OCI-LY1 (cell line): ENCODE results near the gene SLC19A1.

Experiments
- EZH2 ChIP-seq: fragments of 200-600 bp; sonication (generic), shearing (Covaris generic); IDR thresholded peaks from 2 replicates; pipeline ENCODE4 v1.8.0; 2017; ENCODE audit warnings: borderline replicate concordance, mixed run types, mild to moderate bottlenecking, antibody characterized with exemption, low read length, moderate library complexity, mixed read lengths
- TF ChIP-seq, protein P1 (sequence below): fragments of 200-600 bp; sonication (generic), shearing (Covaris generic); IDR thresholded peaks from 2 replicates; pipeline ENCODE4 v1.5.1; 2017; ENCODE audit warnings: mild to moderate bottlenecking, antibody characterized with exemption, low read length, moderate library complexity, mixed read lengths

DNA sequence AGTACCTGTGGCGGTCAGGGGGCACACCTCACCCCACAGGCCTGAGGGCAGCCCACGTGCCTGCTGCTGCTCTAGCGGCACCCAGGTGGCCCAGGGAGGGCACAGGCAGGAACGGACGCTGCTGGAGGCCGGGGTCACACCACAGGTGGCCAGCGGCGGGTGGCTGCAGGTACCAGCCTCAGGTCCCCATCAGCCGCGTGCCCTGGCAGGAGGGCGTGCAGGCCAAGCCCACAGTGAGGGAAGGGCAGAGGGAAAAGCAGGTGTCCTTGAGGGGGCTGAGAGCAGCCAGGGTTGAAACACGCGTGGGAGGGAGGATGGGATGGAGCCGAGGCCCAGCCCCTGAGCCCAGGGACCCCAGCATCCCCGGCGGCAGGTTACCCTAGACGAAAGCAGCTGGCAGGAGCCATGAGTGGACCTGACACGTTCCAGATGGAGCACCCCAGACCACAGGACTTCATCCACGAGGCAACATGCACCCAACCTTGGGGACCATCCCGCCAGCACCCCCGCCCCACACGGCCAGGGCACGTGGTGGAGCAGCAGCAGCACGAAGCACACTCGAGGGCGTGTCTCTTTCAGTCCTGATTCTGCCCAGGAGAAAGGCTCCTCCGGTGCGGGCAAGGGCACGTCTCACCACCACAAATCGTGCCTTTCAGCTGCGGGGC is 3.7 kb downstream of the SLC19A1 start:
- TF ChIP-seq, protein P1, sequence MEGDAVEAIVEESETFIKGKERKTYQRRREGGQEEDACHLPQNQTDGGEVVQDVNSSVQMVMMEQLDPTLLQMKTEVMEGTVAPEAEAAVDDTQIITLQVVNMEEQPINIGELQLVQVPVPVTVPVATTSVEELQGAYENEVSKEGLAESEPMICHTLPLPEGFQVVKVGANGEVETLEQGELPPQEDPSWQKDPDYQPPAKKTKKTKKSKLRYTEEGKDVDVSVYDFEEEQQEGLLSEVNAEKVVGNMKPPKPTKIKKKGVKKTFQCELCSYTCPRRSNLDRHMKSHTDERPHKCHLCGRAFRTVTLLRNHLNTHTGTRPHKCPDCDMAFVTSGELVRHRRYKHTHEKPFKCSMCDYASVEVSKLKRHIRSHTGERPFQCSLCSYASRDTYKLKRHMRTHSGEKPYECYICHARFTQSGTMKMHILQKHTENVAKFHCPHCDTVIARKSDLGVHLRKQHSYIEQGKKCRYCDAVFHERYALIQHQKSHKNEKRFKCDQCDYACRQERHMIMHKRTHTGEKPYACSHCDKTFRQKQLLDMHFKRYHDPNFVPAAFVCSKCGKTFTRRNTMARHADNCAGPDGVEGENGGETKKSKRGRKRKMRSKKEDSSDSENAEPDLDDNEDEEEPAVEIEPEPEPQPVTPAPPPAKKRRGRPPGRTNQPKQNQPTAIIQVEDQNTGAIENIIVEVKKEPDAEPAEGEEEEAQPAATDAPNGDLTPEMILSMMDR = no peak
- TF ChIP-seq EZH2 = no peak
